ENCODE measurements around the gene GDA. TPM values are rescaled to one million over a fixed set of nuclear protein-coding genes. Genes with fewer than 3 reads are reported as not detected.
A peak's percentile ranks its signal among the peaks of the same experiment; 100 is the strongest.

Gene GDA
- total RNA-seq, result 10 to 100 TPM in 3 of 4 donors, 1 to 10 TPM in 1; 1.2 to 89.9 (median 55.9) TPM

- H3K9me3 ChIP-seq, result no peaks in the 10 kb centered on the region
- peak; percentile 66 for TF ChIP-seq POLR2A (IDR thresholded peaks at IDR 0.05)
- TF ChIP-seq CTCF (IDR thresholded peaks at IDR 0.05), result peak in 1 of 5 experiments; percentile 20
- peak in 1 of 3 donors; percentile 69 for TF ChIP-seq POLR2AphosphoS5 (IDR thresholded peaks at IDR 0.05)
- no peak for TF ChIP-seq EP300 (IDR thresholded peaks at IDR 0.05; ENCODE audit: low read depth)
- intact Hi-C loops (cut with DNase I; ENCODE audit: low total_unique reads) (no loop called here), in situ Hi-C loops (cut with MboI; ENCODE audit: low pct_ligation_motif_present in 1 of 4, low pct_unique_long_range_greater_than_20kb in 1 of 4, low sequenced_read_pairs in 3 of 4) (no loop called here)
- DNase-seq, result peak; percentile 70
- H3K36me3 ChIP-seq, result no peaks in the 10 kb centered on the region
- H3K27me3 ChIP-seq, result peaks cover 23% of the 10 kb centered on the region
- peaks cover 0 to 15% (median 1%) of the 10 kb centered on the region in 4 donors for H3K4me1 ChIP-seq
- H3K4me3 ChIP-seq, result peak within 1 kb of the TSS; percentile 8 to 55 (median 41)
- 7% methylated on average over 67 of the region's 70 CpGs; no CpG with 5 or more reads in 1 of the 2 donors for WGBS, 2 donors (ENCODE audit: low coverage in 1 of 2)
- peak within 1 kb of the TSS; percentile 52 to 76 (median 60) for H3K27ac ChIP-seq
Measured at GRCh38 chr9:72149231-72149975, at the start of gene GDA. TSS of gene GDA (plus strand) at chr9:72149440. CDS start at chr9:72149560, 120 bp downstream.

GRCh38 chr9:72102520-72102919, 46.7 kb upstream of the GDA start:
- Histone ChIP-seq H3K36me3 (no peaks in the 10 kb centered on the region), H3K9me3 (no peaks in the 10 kb centered on the region), H3K4me1 (no peaks in the 10 kb centered on the region), H3K4me3 (no peak overlapping the region), H3K27ac (no peak overlapping the region), H3K27me3 (no peaks in the 10 kb centered on the region)
- WGBS, 2 donors (ENCODE audit: low coverage in 1 of 2), result 91% methylated on average over 2 of the region's 2 CpGs; no CpG with 5 or more reads in 1 of the 2 donors
- in situ Hi-C loops (cut with MboI; ENCODE audit: low pct_ligation_motif_present in 1 of 4, low pct_unique_long_range_greater_than_20kb in 1 of 4, low sequenced_read_pairs in 3 of 4), result no loop called here
- intact Hi-C loops (cut with DNase I; ENCODE audit: low total_unique reads), result no loop called here
- DNase-seq, result no peak
- TF ChIP-seq POLR2A (IDR thresholded peaks at IDR 0.05) (no peak), EP300 (IDR thresholded peaks at IDR 0.05; ENCODE audit: low read depth) (no peak), POLR2AphosphoS5 (IDR thresholded peaks at IDR 0.05) (no peak), CTCF (IDR thresholded peaks at IDR 0.05) (no peak)

GRCh38 chr9:72113056-72113455, 36.2 kb upstream of the GDA start:
- Histone ChIP-seq H3K27me3 (no peaks in the 10 kb centered on the region), H3K4me1 (no peaks in the 10 kb centered on the region), H3K27ac (no peak overlapping the region), H3K36me3 (no peaks in the 10 kb centered on the region), H3K9me3 (no peaks in the 10 kb centered on the region), H3K4me3 (no peak overlapping the region)
- in situ Hi-C loops (cut with MboI; ENCODE audit: low pct_ligation_motif_present in 1 of 4, low pct_unique_long_range_greater_than_20kb in 1 of 4, low sequenced_read_pairs in 3 of 4) (no loop called here), intact Hi-C loops (cut with DNase I; ENCODE audit: low total_unique reads) (no loop called here)
- WGBS, 2 donors (ENCODE audit: low coverage in 1 of 2), result 88 to 100% methylated on average over 1 to 2 of the region's 2 CpGs
- TF ChIP-seq CTCF (IDR thresholded peaks at IDR 0.05), result no peak
- no peak for TF ChIP-seq POLR2A (IDR thresholded peaks at IDR 0.05)
- no peak for DNase-seq

- WGBS, 2 donors (ENCODE audit: low coverage in 1 of 2), result 36 to 51% methylated on average over 1 to 2 of the region's 2 CpGs
- Histone ChIP-seq H3K27me3 (no peaks in the 10 kb centered on the region), H3K9me3 (no peaks in the 10 kb centered on the region), H3K36me3 (no peaks in the 10 kb centered on the region), H3K4me3 (no peak overlapping the region), H3K4me1 (peaks cover 0 to 23% (median 6%) of the 10 kb centered on the region in 4 donors), H3K27ac (no peak overlapping the region)
- in situ Hi-C loops (cut with MboI; ENCODE audit: low pct_ligation_motif_present in 1 of 4, low pct_unique_long_range_greater_than_20kb in 1 of 4, low sequenced_read_pairs in 3 of 4) (no loop called here), intact Hi-C loops (cut with DNase I; ENCODE audit: low total_unique reads) (no loop called here)
- no peak for TF ChIP-seq POLR2A (IDR thresholded peaks at IDR 0.05)
- no peak for TF ChIP-seq EP300 (IDR thresholded peaks at IDR 0.05; ENCODE audit: low read depth)
- TF ChIP-seq POLR2AphosphoS5 (IDR thresholded peaks at IDR 0.05), result no peak
- TF ChIP-seq CTCF (IDR thresholded peaks at IDR 0.05), result no peak
- no peak for DNase-seq
Measured at GRCh38 chr9:72119853-72120252, 29.4 kb upstream of the GDA start.

Data from transverse colon (tissue), 4 donors.